ENCODE measurements around the gene PNLIPRP3.

Gene PNLIPRP3

DNA sequence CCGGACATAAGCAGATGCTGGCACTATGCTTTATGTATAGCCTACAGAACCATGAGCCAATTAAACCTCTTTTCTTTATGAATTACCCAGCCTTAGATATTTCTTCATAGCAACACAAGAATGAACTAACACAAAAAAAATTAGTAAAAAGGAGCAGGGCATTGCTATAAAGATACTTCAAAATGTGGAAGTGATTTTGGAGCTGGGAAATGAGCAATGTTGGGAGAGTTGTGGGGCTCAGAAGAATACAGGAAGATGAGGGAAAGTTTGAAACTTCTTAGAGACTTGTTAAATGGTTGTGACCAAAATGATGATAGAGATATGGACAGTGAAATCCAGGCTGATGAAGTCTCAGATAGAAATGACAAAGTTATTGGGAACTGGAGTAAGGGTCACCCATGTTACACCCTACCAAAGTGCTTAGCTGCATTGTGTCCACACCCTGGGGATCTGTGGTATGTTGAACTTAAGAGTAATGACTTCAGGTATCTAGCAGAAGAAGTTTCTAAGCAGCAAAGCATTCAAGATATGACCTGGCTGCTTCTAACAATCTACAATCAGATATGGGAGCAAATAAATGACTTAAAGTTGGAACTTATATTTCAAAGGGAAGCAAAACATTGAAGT is 24.2 kb downstream of the PNLIPRP3 start:
- DNase-seq: no peak

DNA sequence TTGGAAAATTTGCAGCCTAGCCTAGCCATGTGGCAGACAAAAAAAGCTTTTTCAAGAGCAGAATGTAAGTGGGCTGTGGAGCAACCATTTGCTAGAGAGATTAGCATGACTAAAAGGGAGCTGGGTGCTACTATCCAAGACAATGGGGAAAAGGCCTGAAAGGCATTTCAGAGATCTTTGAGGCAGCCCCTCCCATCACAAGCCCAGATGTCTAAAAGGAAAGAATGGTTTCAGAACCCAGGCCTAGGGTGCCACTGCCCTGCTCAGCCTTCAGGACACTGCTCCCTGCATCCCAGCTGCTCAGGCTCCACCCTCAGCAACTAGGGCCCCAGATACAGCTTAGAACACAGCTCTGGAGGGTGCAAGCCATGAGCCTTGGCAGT is 24.7 kb downstream of the PNLIPRP3 start:
- DNase-seq: no peak

DNA sequence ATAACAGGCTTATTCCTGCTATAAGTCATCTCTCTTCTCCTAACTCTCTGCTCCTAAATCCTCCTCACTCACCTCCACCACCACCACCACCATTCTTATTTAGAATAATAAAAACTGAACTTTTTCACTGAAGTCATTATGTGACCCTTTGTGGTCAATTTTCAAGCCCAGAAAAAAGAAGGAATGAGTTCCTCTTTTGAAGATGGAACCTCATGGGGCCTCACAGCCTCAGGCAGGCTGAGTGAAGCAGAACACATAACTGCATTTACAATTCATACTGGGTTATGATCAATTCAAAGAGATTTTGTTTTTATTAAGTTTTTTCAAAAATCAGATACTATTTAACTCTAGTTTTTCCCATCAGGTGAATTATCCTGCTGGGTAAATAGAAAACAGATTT is 29.8 kb downstream of the PNLIPRP3 start:
- no peak for DNase-seq

DNA sequence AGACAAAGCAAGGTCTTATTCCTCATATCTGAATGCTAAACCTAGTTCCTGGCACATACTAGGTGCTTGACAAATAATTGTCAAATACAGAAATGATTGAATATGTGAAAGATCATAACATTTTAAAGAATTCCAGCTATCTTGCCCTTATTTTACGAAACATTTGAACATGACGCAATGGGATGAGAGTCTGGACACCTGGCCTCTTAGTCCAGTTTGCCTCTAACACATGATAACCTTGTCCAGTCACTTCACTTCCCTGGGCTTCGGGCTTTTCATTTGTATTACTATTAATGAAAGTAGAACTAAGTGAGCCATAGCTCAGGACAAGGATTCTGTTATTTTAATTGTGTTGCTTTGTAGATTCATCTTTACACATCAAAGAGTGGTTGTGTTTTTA is 32.6 kb downstream of the PNLIPRP3 start:
- no peak for DNase-seq

DNA sequence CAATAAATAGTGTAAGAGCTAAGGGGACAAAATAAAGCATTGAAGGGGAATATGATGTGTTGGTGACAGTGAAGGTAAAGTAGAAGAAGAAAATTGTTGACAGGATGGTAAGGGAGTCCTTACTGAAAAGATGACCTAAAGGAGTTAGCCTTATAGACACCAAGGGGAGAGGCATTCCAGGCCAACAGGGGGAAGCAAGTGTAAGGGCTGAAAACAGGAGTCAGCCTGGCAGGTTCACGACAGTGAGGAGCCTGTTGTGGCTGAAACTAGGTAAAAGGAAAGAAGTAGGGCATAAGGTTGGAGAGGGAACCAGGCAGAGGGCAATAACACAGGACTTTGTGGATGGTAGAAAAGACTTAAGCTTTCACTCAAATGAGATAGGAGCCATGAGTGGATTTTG is 34.0 kb downstream of the PNLIPRP3 start:
- DNase-seq: no peak

DNA sequence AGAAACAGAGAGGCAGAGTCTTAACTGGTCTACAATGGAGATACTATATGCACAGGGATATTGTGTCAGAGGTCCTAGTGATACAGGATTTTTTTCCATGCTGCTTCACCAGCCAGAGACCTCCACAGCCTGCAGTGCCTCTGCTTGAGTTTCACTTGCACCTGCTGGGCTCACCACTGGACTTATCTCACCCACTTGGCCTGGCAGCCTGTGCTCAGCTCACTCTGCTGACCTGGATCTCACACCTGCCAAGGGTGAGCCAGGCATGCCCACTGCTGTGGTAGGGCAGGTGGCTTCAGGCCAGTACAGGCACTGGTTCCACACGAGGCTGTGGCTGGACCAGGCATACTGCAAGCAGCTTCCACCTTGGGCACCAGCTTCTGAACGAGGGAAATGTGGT is 36.6 kb downstream of the PNLIPRP3 start:
- DNase-seq: no peak

DNA sequence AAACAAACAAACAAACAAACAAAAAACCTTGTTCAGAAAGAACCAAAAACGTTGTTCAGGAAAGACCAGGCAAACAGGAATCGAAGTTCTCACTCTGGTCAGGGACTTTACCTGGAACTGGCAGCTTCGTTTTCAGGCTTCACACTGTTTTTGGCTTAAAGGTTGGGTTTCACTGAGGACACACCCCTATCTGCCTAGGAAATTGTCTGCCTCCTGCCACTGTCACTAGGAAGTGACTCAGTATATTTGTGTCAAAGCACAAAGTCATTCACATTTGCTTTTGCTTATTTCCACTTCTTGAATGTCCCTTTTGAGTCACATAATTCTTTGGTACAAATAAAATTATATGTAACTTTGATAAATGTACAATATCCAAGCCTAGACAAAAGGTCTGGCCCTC is 37.9 kb downstream of the PNLIPRP3 start:
- no peak for DNase-seq

DNA sequence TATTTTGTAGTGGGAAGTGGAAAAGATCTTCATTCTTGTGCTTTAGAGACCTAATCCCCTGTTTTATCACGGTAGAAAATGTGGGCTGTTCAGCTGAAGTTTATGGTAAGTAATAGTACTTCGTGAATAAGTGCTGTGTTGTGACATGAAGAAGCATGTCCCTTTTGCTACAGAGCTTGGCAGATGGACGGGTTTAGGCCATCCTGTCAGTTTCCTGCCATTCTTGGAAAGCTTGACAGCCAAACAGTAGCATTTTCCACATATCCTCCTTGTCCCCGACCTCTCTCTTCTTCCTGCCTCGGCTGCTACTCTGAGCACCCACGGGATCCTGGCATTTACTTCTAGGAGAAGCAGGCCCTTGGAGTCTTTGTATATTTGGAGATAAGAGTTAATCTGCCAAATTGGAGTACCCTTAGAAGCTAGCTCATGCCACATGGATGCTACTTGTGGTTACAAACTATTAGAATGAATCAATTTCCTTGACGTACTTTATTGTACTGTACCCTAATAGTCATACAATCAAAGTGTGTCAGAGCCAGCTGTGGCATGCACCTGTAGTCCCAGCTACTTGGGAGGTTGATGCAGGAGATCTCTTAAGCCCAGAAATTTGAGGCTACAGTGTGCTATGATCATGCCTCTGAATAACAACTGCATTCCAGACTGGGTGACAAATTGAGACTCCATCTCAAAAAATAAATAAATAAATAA is 39.2 kb downstream of the PNLIPRP3 start:
- no peak for DNase-seq

DNA sequence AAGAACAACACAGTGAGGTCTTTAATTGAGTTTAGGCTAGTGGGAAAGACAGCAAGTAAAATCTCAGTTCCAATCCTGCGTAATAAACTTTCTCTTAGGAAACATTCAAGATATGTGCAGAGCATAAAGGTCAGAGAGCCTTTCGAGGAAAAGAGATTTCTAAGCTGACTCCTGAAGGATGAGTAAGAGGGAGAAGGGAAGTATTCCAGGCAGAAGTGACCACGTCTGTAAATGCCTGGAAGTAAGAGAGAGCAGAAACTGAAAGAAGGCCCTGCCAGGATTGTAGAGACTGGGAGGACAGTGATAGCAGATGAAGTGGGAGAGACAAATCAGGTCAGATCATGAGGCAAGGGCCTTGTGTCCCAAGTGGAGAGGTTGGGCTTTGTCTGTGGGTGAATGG is 41.8 kb downstream of the PNLIPRP3 start:
- no peak for DNase-seq

GRCh38 chr10:116470071-116470470 is 42.4 kb downstream of the PNLIPRP3 start:
- no peak for DNase-seq

GRCh38 chr10:116470768-116471415 is 43.2 kb downstream of the PNLIPRP3 start:
- DNase-seq: peak in 1 of 2 experiments; percentile 1

DNA sequence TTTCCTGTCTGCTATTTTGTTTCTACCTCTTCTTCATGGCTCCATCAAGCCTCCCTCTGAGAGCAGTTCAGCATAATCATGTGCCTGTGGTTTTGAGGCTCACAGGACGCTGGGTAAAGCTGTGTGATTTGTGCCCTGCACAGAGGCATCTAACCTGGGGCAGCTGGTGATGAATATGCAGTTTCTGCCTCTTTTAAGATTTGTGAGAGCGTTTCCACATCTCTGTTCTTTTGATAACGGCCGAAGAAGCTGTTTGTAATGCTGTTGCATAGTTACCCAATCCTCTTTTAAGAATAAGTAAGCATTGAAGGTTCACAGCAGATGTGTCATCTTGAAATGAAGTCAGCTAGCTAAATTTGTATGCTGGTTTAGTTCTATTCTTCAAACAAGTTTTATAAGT is 45.2 kb downstream of the PNLIPRP3 start:
- DNase-seq: no peak

DNA sequence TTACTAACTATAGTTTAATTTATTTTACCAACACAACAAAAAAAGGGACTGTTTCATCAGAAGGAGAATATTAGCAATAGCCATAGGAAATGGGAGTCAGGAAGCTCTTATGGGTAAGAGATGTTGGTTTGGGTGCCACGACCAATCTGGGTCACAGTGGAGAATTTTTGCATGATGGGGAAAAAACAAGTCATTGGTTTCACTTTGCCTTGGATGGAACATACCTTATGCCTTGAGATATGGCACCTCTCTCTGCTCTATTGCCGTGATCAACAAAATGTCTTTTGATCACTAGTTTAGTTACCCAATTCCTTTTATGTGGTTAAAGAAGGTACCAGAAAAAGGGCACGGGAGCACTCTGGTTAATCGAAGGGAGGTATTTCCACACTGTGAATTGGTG is 48.2 kb downstream of the PNLIPRP3 start:
- no peak for DNase-seq

DNA sequence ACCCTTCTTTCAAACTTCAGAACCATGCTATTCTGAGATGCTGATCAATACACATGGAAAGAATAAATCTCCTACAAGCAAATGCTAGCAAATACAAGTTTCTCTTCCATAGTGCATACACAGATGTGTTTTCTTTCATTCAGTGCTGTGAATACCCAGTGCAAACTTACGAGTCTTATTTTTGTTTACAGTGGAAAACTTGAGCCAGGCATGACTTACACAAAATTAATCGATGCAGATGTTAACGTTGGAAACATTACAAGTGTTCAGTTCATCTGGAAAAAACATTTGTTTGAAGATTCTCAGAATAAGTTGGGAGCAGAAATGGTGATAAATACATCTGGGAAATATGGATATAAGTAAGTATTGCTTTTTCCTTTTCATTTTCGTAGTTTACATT is 48.8 kb downstream of the PNLIPRP3 start:
- DNase-seq: no peak

- DNase-seq: no peak
Measured at GRCh38 chr10:116477986-116478664, 50.5 kb downstream of the PNLIPRP3 start.

GRCh38 chr10:116486770-116487448 is 59.3 kb downstream of the PNLIPRP3 start:
- DNase-seq: no peak

DNA sequence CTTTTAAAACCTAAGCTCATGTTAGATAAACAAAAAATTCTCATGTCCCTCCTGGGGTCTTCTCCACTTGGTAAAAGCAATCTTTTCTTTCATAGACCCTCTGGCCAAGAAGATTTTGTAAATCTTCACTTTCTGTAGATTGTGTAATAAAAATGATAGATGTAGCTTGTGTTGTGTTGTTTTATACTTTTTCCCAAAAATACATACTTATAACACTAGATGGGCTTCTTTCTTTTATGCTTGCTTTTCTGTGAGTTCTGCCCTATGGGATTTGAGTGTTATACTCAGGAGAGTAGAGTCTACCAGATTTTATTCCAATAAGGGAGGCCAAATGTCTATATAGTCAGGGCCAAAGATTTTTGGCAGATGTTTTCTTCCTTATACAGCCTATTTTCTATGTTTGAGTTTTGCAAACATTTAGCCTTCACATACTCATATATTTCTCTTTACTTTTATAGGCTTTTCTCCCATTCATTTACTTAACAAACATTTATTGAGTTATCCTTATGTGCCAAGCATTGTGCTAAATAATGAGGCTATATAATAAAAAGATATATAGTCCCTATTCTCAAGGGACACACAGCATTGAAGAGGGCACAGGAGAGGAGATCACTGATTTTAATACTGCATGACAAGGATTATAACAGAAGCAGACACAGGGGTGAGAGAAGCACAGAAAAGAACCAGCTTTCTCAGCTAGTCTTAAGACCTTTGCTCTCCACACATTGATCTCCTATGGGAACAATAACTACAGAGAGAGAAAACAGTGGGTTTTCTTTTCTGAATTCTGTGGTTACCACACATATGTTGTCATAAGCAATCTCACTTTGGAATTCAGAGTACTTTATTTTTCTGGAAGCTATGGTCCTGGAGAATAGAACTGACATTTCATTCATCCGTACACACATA is 60.1 kb downstream of the PNLIPRP3 start:
- DNase-seq: no peak

DNA sequence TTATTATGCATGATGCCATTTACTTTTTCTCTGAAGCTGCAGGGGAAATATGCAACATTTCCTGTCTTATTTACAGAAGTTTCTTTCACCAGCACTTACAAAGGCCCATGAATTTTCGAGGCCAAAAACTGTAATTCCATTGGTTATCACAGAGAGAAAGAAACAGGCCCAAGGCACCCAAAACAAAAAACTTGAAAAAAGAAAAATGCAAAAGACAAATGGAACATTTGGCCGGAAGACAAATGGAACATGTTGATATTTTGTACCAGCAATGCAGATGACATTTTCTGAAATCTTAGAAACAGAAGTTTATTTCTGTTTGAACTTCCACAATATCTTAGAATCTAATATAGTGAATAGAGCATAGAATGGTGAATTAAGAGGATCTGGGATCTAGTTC is 61.8 kb downstream of the PNLIPRP3 start:
- no peak for DNase-seq

DNA sequence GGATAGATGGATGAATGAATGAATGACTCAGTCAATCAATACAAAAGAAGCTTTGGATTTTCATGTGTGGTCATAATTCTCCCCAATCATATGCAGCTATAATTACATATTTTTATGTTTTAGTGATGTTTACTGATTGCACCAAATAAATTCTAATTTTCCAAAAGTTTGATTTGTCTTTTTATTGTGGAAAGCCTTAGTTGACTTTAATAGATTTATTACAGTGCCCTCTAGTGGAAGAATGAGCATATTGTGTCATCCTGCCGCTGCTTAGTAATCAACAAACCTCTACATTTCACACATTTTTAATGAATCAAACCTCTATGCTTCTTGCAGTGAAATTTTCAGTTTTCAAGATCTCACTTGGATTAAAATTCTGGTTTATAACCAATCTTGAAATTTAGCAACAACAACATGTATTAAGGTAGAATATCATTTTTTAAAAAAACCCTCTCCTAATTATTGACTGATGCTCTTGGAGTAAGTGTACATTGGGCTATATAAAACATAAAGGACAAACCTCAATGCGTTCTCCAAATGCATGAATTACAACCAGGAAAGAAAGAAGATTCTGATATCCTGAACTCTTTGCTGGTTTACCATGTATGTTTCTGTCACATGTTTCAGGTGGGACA is 62.5 kb downstream of the PNLIPRP3 start:
- DNase-seq: peak in 1 of 2 experiments; percentile 1

DNA sequence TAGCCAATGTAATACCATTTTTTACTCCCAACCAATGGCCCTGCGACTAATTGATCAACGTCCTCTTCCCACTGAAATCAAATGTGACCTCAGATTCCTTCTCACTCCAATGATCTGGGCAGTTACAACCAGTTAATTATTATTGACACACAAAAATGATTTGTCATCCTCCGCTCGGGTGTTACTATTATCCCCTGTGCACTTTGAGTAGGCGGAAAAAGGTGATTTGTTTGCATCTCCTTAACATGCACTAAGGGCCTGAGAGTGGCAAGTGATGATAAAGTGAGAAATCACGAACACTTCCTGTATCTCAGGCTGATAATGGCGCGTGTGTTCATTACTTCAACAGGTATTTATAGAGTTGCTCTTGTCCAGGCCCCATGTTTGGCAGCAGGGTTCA is 77.1 kb downstream of the PNLIPRP3 start:
- DNase-seq: no peak

DNA sequence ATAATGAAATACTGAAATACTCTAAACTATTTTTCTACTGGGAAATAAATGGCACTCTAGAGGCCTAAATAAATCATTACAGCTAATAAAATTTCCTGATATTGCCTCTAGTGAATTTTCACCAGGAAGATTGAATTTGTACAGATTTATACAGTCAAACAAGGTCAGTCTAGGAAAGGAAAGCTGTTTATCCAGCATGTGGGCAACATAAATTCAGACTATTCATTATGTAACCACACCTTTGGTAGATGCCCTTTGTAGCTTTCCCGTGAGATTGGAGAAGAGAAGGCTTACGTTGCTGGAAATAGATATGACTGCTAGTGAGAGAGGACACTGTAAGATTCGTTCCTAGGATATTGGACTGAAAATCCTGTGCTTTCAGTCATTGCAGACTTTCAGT is 82.9 kb downstream of the PNLIPRP3 start:
- DNase-seq: no peak

DNA sequence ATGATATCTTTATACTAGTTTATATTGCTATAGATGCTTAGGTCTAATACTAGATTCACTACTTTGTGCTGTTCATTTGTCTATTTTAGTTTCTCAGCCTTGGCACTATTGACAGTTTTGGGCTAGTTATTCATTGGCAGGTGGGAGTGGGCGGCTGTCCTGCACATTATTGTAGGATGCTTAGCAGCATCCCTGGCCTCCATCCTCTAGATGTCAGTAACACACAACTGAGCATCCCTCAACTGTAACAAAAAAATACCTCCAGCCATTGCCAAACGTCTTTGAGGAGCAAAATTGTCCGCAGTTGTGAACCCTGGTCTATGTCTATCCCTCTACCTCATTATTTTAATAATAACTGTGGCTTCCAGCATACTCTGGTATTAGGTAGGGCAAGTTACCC is 83.7 kb downstream of the PNLIPRP3 start:
- DNase-seq: no peak
